ENCODE results near the gene RANBP17.

DNA sequence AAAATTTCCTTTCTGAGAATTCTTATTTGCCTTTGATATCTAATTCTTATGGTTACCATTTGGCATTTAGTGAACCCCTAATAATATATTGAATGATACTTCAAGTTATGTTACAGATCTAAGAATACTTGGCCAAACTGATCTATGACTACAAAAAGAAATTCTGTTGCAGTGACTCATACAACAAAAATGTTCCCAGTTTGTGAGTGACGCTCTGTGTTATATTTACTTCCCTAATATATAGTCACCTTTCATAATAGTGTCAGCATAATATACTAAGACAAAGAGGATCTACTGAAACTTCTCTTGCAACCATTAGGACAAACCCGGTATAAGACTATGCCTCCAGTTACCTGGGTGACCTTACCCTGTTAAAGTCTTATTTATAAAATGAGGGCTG is 230.4 kb downstream of the RANBP17 start:
- TF ChIP-seq, protein P1, sequence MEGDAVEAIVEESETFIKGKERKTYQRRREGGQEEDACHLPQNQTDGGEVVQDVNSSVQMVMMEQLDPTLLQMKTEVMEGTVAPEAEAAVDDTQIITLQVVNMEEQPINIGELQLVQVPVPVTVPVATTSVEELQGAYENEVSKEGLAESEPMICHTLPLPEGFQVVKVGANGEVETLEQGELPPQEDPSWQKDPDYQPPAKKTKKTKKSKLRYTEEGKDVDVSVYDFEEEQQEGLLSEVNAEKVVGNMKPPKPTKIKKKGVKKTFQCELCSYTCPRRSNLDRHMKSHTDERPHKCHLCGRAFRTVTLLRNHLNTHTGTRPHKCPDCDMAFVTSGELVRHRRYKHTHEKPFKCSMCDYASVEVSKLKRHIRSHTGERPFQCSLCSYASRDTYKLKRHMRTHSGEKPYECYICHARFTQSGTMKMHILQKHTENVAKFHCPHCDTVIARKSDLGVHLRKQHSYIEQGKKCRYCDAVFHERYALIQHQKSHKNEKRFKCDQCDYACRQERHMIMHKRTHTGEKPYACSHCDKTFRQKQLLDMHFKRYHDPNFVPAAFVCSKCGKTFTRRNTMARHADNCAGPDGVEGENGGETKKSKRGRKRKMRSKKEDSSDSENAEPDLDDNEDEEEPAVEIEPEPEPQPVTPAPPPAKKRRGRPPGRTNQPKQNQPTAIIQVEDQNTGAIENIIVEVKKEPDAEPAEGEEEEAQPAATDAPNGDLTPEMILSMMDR (IDR thresholded peaks at IDR 0.05), result no peak
- TF ChIP-seq, protein P2, sequence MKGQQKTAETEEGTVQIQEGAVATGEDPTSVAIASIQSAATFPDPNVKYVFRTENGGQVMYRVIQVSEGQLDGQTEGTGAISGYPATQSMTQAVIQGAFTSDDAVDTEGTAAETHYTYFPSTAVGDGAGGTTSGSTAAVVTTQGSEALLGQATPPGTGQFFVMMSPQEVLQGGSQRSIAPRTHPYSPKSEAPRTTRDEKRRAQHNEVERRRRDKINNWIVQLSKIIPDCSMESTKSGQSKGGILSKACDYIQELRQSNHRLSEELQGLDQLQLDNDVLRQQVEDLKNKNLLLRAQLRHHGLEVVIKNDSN (IDR thresholded peaks at IDR 0.05; ENCODE audit: borderline replicate concordance, low read depth), result no peak
- TF ChIP-seq JUND (IDR thresholded peaks at IDR 0.05), result peak; percentile 49; the same call in 1 of the 2 replicates
- no peak for TF ChIP-seq NFIC (IDR thresholded peaks at IDR 0.05; ENCODE audit: borderline replicate concordance)
- no peak for TF ChIP-seq YY1 (IDR thresholded peaks at IDR 0.05; ENCODE audit: low read depth)
- TF ChIP-seq RFX5 (IDR thresholded peaks at IDR 0.05; ENCODE audit: low read length), result no peak
- no peak for TF ChIP-seq MXI1 (IDR thresholded peaks at IDR 0.05; ENCODE audit: low read depth, low read length)

Measured in SK-N-SH (cell line).